Lower leg skin (tissue), 3 donors: ENCODE results near the gene FBXL19.

Source experiments
- POLR2A ChIP-seq, 2 donors: fragments of 450-650 bp; IDR thresholded peaks; one replicate each; pipeline ENCODE4 v1.6.1; 2016 to 2017; ENCODE audit warnings: antibody characterized with exemption in 2 of 2, mild to moderate bottlenecking in 1 of 2, moderate library complexity in 1 of 2
- TF ChIP-seq, protein P1 (sequence below), 3 donors: fragments of 450-650 bp; IDR thresholded peaks; one replicate each; pipeline ENCODE4 v1.5.1; 2016; ENCODE audit warnings: antibody characterized with exemption in 3 of 3, mild to moderate bottlenecking in 3 of 3, moderate library complexity in 2 of 3

- TF ChIP-seq, protein P1, sequence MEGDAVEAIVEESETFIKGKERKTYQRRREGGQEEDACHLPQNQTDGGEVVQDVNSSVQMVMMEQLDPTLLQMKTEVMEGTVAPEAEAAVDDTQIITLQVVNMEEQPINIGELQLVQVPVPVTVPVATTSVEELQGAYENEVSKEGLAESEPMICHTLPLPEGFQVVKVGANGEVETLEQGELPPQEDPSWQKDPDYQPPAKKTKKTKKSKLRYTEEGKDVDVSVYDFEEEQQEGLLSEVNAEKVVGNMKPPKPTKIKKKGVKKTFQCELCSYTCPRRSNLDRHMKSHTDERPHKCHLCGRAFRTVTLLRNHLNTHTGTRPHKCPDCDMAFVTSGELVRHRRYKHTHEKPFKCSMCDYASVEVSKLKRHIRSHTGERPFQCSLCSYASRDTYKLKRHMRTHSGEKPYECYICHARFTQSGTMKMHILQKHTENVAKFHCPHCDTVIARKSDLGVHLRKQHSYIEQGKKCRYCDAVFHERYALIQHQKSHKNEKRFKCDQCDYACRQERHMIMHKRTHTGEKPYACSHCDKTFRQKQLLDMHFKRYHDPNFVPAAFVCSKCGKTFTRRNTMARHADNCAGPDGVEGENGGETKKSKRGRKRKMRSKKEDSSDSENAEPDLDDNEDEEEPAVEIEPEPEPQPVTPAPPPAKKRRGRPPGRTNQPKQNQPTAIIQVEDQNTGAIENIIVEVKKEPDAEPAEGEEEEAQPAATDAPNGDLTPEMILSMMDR (IDR thresholded peaks at IDR 0.05) = peak in 1 of 3 donors; percentile 61
- TF ChIP-seq POLR2A (IDR thresholded peaks at IDR 0.05) = no peak
Observed at GRCh38 chr16:30874821-30875717, 48.3 kb upstream of the FBXL19 start.
